Stimulated activated CD4-positive, alpha-beta T cell treated with anti-CD3 and anti-CD28 coated beads, Interleukin-15, amount 100 ng/mL, for 48 hours (primary cell): Measurements from ENCODE around the gene SERPINA4.

Experiments used
- DNase-seq, 2 donors: peaks; one replicate each; pipeline ENCODE4 v3.0.0-alpha.2; 2020; ENCODE audit warnings: low read depth in 2 of 2

SERPINA4 gene

DNA sequence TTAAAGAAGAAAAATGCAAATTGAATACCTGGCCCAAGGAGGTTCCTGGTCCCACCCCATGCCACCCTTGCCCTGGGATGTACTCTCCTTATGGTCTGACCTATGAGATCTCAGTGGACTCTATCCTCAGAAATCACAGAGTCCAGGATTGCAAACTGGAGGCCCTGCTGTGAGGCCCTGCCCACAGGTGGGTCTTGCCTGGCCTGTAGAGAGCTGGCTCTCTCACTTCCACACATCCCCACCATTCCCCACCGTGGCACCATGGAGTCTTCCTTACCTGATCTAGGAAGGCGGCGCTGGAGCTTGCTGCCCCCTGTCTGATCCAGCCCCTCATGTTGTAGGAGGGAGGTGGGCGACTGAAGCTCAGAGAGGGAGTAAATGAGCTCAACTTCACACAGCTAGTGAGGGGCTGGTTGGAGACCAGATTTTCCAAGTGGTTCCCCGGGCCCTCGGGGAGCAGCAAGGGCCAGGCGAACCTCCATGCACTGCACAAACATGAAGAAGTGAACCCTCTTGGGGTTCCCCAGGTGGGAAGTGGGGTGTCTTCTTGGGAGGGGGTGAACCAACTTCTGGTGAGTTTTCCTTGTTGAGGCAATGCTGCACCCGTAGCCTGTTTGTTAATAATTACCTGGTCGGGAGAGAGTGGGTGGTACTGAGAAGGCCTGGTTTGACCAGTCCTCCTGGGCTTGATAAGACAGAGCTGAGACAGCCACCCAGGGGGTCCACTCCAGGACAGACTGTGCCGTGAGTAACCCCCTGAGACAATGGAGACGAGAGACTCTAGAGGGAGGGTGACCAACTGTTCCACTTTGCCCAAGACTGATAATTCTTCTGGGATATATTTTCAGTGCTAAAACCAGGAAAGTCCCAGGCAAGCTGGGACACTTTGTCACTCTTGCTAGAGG lies at the start of gene SERPINA4:
SERPINA4 (plus strand) TSS at position 692 of the 905 bp plus-strand sequence. CDS start 2,041 bp downstream, outside the sequence.
- DNase-seq, result no peak

DNA sequence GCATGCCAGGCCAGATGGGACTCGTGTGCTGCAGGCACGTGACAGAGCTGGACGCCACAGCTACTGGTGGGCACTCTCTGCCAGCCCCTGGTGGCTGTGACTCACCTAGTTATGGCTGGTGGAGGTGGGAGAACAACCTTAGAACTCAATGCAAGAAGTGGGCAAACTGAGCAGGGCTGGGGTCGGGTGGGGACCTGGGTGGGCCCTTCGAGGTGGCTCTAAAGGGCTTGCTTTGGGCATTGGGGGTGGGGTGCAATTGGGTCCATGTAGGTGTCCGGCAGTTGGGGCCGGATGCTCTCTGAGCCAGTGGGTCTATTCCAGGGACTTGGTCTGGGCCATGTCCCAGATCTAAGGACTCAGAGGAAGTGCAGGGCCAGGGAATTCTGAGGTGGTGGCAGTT lies 46.9 kb upstream of the SERPINA4 start:
- DNase-seq, result no peak

GRCh38 chr14:94515426-94515825 lies 45.8 kb upstream of the SERPINA4 start:
- DNase-seq, result no peak

DNA sequence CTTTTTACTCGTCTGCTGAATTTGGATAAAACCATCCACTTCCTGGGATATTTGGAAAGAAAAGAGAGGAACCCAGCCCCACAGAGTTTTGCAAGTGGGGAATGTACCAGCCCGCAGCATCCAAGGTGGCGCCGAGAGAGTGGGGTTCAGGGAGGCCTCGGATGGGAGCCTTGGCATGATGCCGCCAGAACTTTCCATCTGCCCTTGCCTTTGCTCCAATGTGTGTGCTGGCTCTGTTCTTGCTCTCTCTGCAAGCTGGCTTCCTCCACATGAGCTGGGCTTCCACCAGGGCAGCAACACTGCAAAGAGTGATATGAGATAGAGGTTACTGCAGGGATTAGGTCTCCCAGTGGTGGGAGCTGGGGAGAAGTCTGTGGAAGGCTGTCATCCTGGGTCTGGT lies 45.4 kb upstream of the SERPINA4 start:
- DNase-seq, result no peak

- no peak for DNase-seq
These were observed 44.0 kb upstream of the SERPINA4 start for GRCh38 chr14:94517248-94517640.

DNA sequence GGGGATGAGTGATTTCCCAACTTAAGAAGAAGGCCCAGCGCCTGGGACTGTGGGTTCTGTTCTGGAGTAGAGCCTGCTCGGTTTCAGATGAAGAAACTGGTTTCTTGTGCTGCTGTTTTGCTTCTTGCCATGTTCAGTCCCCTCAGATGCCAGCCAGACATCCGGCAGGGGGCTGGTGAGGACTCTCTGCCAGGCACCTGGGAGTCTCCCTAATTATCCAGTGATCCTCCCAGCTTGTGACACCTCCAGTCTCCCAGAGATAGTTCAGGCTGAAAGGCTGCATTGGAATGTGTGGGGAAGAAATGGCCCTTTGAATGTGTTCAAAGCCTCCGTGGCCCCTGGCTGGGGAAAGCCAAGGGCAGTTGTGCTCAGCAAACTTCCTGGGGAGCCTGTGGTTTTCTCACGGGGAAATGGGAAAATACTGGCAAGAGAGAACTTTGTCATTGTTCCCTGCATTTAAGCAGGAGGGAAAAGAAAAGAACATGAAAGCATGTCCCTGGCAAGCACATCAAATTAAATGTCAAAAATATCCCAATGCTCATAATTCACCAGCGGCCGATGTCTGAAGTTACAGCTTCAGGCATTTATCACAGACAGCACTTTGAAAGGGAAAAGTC lies 43.5 kb upstream of the SERPINA4 start:
- no peak for DNase-seq

- no peak for DNase-seq
These were observed 39.7 kb upstream of the SERPINA4 start for GRCh38 chr14:94521375-94522114.

- no peak for DNase-seq
These were observed 39.0 kb upstream of the SERPINA4 start for GRCh38 chr14:94522115-94522724.

GRCh38 chr14:94523265-94523664 lies 38.0 kb upstream of the SERPINA4 start:
- DNase-seq, result no peak

GRCh38 chr14:94524093-94524492 lies 37.1 kb upstream of the SERPINA4 start:
- no peak for DNase-seq

DNA sequence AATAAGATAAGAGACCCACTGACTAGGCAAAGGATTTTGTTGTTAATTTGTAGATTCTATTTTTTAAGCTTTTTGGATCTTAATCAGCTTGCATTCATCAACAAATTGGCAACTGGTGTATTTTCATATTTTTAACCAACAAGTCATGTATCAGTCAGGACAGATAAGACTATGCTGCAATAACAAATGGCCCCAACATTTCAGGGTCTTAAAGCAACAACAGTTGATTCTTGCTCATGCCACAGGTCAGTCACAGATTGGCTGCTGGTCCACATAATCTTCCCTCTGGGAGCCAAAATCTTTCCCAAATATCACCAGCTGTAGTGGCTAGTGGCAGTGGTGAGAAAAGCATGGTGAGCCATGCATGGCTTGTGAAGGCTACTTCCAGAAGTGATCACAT lies 30.1 kb upstream of the SERPINA4 start:
- DNase-seq, result no peak

GRCh38 chr14:94532447-94532846 lies 28.8 kb upstream of the SERPINA4 start:
- no peak for DNase-seq

DNA sequence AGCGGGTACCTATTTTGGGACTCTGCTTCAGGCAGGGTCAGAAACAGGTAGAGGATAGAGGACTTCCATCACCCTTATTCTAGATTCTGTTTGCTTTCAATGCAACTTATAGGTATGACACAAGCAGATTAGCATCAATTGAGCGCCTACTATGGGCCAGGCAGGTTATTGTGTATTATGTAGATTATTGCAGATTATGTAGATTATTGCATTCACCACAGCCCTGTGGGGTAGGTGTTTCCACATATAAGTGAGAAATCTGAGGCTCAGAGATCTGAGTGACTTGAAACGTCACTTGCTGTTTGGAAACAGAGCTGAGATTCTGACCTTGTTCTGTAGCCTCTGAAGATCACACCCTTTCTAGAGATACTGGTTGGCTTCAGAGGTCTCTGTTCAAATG lies 25.7 kb upstream of the SERPINA4 start:
- DNase-seq, result no peak

DNA sequence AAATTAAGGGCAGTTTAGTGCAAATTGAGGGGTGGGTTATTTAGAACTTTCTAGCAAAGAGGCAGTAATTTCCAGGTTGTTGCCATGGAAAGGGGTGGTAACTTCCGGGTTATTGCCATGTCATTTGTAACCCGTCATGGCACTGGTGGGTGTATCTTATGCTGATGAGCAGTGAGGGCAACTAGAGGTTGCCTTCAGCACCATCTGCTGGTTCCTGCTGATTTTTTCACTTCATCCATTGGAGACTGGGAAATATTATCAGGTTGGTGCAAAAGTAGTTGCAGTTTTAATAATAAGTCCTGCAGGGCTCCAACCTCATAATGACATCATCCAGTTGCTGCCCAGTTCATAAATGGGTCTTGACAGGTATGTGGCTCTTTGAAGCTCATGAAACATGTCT lies 24.4 kb upstream of the SERPINA4 start:
- no peak for DNase-seq

DNA sequence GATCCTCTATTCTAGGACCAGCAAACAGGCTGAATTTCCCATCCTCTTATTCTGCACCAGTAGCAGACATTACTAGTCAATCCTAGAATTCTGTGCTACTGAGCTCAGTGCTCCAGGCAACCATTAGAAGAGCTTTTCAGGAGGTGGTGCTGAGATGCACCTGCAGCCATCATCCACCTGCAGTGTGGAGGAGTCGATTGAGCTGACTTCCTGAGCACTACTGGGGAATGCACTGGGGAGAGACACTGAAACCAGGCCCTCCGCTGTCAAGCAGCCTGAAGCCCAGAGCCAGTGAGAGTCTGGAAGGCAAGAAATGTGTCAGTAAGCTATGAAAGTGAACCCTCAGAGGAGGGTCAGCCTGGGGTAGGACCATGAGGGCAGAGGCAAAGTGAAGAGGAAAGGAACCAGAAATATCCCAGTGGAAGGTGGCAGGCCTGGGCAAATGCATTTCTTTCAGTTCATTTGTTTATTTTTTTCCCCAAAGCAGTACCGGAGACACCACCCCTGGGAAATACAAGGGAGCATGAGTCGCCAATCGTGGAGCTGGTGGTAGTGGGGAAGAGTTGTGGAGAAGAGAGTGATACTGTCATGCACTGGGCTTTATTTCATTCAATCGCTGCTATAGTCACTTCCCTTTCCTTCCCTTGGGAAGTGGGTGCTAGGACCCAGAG lies 23.0 kb upstream of the SERPINA4 start:
- DNase-seq, result no peak

- DNase-seq, result no peak
These were observed 22.1 kb upstream of the SERPINA4 start for GRCh38 chr14:94539181-94539580.

DNA sequence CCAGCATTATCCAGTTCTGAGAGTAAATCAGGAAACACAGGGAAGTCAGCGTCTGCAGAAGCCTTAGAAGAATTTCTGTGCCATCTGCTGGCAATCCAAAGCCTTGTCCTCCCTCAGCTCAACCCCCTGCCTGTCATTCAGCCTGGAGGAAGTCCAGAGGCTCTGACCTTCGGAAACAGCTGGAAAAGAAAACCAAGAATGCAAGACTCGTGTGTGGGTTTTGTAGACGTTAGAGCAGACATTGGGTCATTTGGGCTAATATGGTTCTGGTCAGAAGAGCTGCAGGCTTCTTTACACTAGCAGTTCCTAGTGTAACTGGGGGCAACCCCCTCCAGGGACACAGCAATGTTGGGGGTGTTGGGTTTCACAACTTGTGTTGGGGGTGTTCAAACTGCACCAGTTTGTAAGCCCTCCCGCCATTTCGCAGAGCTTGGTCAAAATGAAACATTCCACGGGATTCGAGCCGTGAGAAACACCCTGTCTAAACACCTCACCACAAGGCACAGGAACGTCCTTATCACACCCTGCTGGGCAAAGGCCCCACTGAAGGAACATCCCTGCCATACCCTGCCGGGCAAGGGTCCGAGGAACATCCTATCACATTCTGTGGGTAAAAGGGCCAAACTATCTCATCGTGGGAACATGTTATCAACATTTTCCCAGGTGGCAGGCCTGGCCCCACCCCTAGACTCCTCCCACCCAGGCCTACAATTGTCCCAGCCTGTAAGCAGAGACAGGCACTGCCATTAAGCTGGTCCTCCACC lies 21.0 kb upstream of the SERPINA4 start:
- no peak for DNase-seq

DNA sequence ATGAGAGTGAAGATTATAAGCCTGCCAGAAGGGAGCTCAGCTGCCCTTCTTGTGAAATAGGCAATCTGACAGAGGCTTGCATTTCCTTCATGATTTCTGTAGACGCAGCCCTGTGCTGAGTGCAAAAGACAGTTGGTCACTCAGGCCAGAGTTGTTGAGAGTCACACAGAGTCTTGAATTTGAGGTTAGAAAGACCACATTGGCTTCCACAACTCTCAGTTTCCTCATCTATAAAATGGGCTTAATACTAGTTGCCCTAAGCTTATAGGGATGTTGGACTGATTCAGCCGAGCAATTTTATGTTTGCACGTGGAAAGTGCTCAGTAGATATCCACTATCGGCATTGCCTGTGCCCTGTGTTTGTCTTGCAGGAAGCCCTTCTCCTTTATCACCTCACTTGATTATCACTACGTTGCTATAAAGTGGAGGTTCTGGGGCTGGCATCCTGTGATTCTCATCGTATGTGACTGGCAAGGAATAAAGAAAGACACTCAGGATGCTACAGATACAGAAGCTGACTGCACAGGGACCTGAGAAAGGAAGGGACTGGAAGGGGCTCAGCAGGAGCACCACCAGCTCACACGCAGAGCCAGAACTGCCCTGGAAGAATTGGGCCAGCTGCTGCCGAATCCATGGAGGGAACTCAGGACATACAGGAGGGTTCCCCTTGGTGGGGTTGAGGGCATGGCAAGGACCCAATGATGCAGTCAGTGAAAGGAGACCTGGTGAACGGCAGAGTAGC lies 19.8 kb upstream of the SERPINA4 start:
- DNase-seq, result no peak

DNA sequence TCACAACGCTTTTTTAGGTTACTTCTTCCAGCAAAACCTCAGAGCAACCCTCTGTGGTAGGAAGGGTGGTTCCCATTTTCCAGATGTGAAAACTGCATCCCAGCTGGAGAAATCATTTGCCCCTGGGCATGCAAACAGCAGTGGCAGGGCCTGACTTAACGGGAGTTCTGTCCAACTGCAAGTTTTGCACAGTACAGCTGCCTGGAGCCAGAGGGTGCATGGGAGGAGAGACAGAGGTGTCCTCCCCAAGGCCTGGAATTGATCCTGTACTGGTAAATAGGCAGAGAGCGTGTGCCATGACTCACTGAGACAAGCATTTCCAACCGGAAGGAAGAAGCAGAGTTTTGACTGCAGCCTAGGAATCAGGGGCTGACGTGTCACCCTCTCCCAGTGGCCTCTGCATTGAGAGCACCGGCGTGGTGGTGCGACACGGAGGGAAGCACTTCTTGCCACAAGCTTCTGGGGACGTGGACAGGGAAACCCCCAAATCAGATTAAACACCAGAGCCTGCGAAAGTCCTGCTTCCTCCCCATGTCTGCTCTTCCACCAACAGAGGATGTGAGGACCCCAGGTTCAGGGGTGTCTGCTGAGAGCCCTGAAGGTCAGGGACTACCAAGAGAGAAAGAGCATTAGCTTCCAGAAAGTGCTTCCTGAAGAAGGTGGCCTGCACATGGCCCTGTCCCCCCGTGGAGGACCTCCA lies 19.0 kb upstream of the SERPINA4 start:
- DNase-seq, result no peak
